HEK293 (cell line): Measurements from ENCODE around the gene PYGO2.

Experiments used
- EGR2 ChIP-seq: fragments of 450-650 bp; formaldehyde crosslinking; IDR thresholded peaks from 2 replicates; pipeline ENCODE4 v1.5.1; 2016; ENCODE audit warnings: low read depth, missing biosample characterization, missing genetic modification characterization
- HOXD13 ChIP-seq: sonication (generic); formaldehyde crosslinking; IDR thresholded peaks from 2 replicates; pipeline ENCODE4 v1.8.0; 2022; ENCODE audit warnings: missing genetic modification reagents, borderline replicate concordance
- PRDM1 ChIP-seq: fragments of 450-650 bp; formaldehyde crosslinking; IDR thresholded peaks from 2 replicates; pipeline ENCODE4; 2016; ENCODE audit warnings: missing biosample characterization, missing genetic modification characterization
- REST ChIP-seq: fragments of 450-650 bp; formaldehyde crosslinking; IDR thresholded peaks from 2 replicates; pipeline ENCODE4 v1.5.1; 2016; ENCODE audit warnings: missing biosample characterization, missing genetic modification characterization
- SP7 ChIP-seq: fragments of 450-650 bp; formaldehyde crosslinking; IDR thresholded peaks from 2 replicates; pipeline ENCODE4 v1.5.1; 2016; ENCODE audit warnings: missing biosample characterization, missing genetic modification characterization
- ZBTB17 ChIP-seq: fragments of 450-650 bp; formaldehyde crosslinking; IDR thresholded peaks from 2 replicates; pipeline ENCODE4 v1.5.1; 2016; ENCODE audit warnings: missing biosample characterization, missing genetic modification characterization
- ZBTB6 ChIP-seq: fragments of 450-650 bp; formaldehyde crosslinking; IDR thresholded peaks from 2 replicates; pipeline ENCODE4 v1.5.1; 2017; ENCODE audit warnings: missing biosample characterization, missing genetic modification characterization
- ZEB2 ChIP-seq: fragments of 450-650 bp; formaldehyde crosslinking; IDR thresholded peaks from 2 replicates; pipeline ENCODE4 v1.5.1; 2016; ENCODE audit warnings: missing biosample characterization, missing genetic modification characterization
- ZFP69B ChIP-seq: fragments of 450-650 bp; formaldehyde crosslinking; IDR thresholded peaks from 2 replicates; pipeline ENCODE4 v1.5.1; 2016; ENCODE audit warnings: missing biosample characterization, missing genetic modification characterization
- ZIC2 ChIP-seq: fragments of 450-650 bp; formaldehyde crosslinking; IDR thresholded peaks from 2 replicates; pipeline ENCODE4 v1.5.1; 2016; ENCODE audit warnings: missing biosample characterization, missing genetic modification characterization
- ZNF112 ChIP-seq: fragments of 450-650 bp; formaldehyde crosslinking; IDR thresholded peaks from 2 replicates; pipeline ENCODE4 v1.5.0; 2017; ENCODE audit warnings: missing biosample characterization, missing genetic modification characterization
- ZNF132 ChIP-seq: fragments of 450-650 bp; formaldehyde crosslinking; IDR thresholded peaks from 2 replicates; pipeline ENCODE4 v1.5.1; 2017; ENCODE audit warnings: missing biosample characterization, missing genetic modification characterization, borderline replicate concordance
- ZNF155 ChIP-seq: fragments of 450-650 bp; formaldehyde crosslinking; IDR thresholded peaks from 2 replicates; pipeline ENCODE4 v1.5.1; 2016; ENCODE audit warnings: missing biosample characterization, missing genetic modification characterization
- ZNF335 ChIP-seq: fragments of 450-650 bp; formaldehyde crosslinking; conservative IDR thresholded peaks from 2 replicates; pipeline ENCODE4 v1.5.1; 2016; ENCODE audit warnings: missing biosample characterization, missing genetic modification characterization
- ZNF341 ChIP-seq: fragments of 450-650 bp; formaldehyde crosslinking; IDR thresholded peaks from 2 replicates; pipeline ENCODE4; 2016; ENCODE audit warnings: low read depth, missing biosample characterization, missing genetic modification characterization
- ZNF37A ChIP-seq: fragments of 450-650 bp; IDR thresholded peaks from 2 replicates; pipeline ENCODE4 v1.5.1; 2018; ENCODE audit warnings: missing biosample characterization, missing genetic modification characterization
- ZNF394 ChIP-seq: fragments of 450-650 bp; formaldehyde crosslinking; IDR thresholded peaks from 2 replicates; pipeline ENCODE4 v1.5.1; 2016; ENCODE audit warnings: missing biosample characterization, missing genetic modification characterization, mild to moderate bottlenecking, moderate library complexity, borderline replicate concordance
- ZNF404 ChIP-seq: fragments of 450-650 bp; formaldehyde crosslinking; IDR thresholded peaks from 2 replicates; pipeline ENCODE4 v1.5.1; 2017; ENCODE audit warnings: missing biosample characterization, missing genetic modification characterization
- ZNF544 ChIP-seq: fragments of 450-650 bp; formaldehyde crosslinking; IDR thresholded peaks from 2 replicates; pipeline ENCODE4 v1.5.0; 2017; ENCODE audit warnings: missing biosample characterization, missing genetic modification characterization
- ZNF623 ChIP-seq: fragments of 450-650 bp; formaldehyde crosslinking; IDR thresholded peaks from 2 replicates; pipeline ENCODE4 v1.5.1; 2016; ENCODE audit warnings: missing biosample characterization, missing genetic modification characterization
- ZNF660 ChIP-seq: fragments of 450-650 bp; IDR thresholded peaks from 2 replicates; pipeline ENCODE4 v1.5.1; 2018; ENCODE audit warnings: missing biosample characterization, mild to moderate bottlenecking, missing genetic modification characterization
- ZNF664 ChIP-seq: fragments of 450-650 bp; formaldehyde crosslinking; IDR thresholded peaks from 2 replicates; pipeline ENCODE4 v1.5.1; 2016; ENCODE audit warnings: missing biosample characterization, missing genetic modification characterization
- ZNF677 ChIP-seq: fragments of 450-650 bp; IDR thresholded peaks from 2 replicates; pipeline ENCODE4 v1.5.0; 2018; ENCODE audit warnings: missing biosample characterization, mild to moderate bottlenecking, missing genetic modification characterization, moderate library complexity
- ZNF777 ChIP-seq: fragments of 450-650 bp; formaldehyde crosslinking; IDR thresholded peaks from 2 replicates; pipeline ENCODE4 v1.5.1; 2017; ENCODE audit warnings: missing biosample characterization, missing genetic modification characterization, borderline replicate concordance
- ZSCAN30 ChIP-seq: fragments of 450-650 bp; IDR thresholded peaks from 2 replicates; pipeline ENCODE4 v1.5.1; 2018; ENCODE audit warnings: missing biosample characterization, mild to moderate bottlenecking, missing genetic modification characterization, moderate library complexity
- TF ChIP-seq, protein P1 (sequence below): fragments of 450-650 bp; formaldehyde crosslinking; IDR thresholded peaks from 2 replicates; pipeline ENCODE4 v1.5.1; 2016; ENCODE audit warnings: missing biosample characterization, missing genetic modification characterization, borderline replicate concordance
- TF ChIP-seq, protein P2 (sequence below): fragments of 450-650 bp; formaldehyde crosslinking; IDR thresholded peaks from 2 replicates; pipeline ENCODE4 v1.5.1; 2016; ENCODE audit warnings: missing biosample characterization, missing genetic modification characterization
- TF ChIP-seq, protein P3 (sequence below): fragments of 450-650 bp; formaldehyde crosslinking; IDR thresholded peaks from 2 replicates; pipeline ENCODE4 v1.5.1; 2017; ENCODE audit warnings: missing biosample characterization, mild to moderate bottlenecking, missing genetic modification characterization, moderate library complexity

PYGO2 gene

GRCh38 chr1:154973344-154974101 is 11.9 kb upstream of the PYGO2 start (continued):
- TF ChIP-seq, protein P1, sequence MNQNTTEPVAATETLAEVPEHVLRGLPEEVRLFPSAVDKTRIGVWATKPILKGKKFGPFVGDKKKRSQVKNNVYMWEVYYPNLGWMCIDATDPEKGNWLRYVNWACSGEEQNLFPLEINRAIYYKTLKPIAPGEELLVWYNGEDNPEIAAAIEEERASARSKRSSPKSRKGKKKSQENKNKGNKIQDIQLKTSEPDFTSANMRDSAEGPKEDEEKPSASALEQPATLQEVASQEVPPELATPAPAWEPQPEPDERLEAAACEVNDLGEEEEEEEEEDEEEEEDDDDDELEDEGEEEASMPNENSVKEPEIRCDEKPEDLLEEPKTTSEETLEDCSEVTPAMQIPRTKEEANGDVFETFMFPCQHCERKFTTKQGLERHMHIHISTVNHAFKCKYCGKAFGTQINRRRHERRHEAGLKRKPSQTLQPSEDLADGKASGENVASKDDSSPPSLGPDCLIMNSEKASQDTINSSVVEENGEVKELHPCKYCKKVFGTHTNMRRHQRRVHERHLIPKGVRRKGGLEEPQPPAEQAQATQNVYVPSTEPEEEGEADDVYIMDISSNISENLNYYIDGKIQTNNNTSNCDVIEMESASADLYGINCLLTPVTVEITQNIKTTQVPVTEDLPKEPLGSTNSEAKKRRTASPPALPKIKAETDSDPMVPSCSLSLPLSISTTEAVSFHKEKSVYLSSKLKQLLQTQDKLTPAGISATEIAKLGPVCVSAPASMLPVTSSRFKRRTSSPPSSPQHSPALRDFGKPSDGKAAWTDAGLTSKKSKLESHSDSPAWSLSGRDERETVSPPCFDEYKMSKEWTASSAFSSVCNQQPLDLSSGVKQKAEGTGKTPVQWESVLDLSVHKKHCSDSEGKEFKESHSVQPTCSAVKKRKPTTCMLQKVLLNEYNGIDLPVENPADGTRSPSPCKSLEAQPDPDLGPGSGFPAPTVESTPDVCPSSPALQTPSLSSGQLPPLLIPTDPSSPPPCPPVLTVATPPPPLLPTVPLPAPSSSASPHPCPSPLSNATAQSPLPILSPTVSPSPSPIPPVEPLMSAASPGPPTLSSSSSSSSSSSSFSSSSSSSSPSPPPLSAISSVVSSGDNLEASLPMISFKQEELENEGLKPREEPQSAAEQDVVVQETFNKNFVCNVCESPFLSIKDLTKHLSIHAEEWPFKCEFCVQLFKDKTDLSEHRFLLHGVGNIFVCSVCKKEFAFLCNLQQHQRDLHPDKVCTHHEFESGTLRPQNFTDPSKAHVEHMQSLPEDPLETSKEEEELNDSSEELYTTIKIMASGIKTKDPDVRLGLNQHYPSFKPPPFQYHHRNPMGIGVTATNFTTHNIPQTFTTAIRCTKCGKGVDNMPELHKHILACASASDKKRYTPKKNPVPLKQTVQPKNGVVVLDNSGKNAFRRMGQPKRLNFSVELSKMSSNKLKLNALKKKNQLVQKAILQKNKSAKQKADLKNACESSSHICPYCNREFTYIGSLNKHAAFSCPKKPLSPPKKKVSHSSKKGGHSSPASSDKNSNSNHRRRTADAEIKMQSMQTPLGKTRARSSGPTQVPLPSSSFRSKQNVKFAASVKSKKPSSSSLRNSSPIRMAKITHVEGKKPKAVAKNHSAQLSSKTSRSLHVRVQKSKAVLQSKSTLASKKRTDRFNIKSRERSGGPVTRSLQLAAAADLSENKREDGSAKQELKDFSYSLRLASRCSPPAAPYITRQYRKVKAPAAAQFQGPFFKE (tag by site-specific recombination) = no peak
- TF ChIP-seq PRDM1 (peak; percentile 94), REST (tag by site-specific recombination) (0 out of 2 replicates have a peak, but pooled peaks have one; percentile 14), EGR2 (tag by site-specific recombination) (no peak), ZBTB17 (peak; percentile 96), ZNF664 (no peak), ZNF394 (peak; percentile 56; the same call in 1 of the 2 replicates), HOXD13 (CRISPR knock-in tag) (no peak), ZEB2 (tag by site-specific recombination) (peak; percentile 10), ZNF37A (no peak), ZNF155 (tag by site-specific recombination) (no peak), ZNF341 (tag by site-specific recombination) (0 out of 2 replicates have a peak, but pooled peaks have one; percentile 8), ZNF335 (tag by site-specific recombination) (peak; percentile 86), ZNF623 (tag by site-specific recombination) (no peak), ZNF660 (tag by site-specific recombination) (peak; percentile 82), ZNF777 (no peak), ZBTB6 (tag by site-specific recombination) (no peak), ZNF112 (tag by site-specific recombination) (no peak), ZSCAN30 (no peak), ZNF132 (no peak), ZNF677 (tag by site-specific recombination) (no peak), ZNF544 (tag by site-specific recombination) (no peak), ZFP69B (tag by site-specific recombination) (peak; percentile 18; the same call in 1 of the 2 replicates), ZNF404 (tag by site-specific recombination) (no peak), SP7 (tag by site-specific recombination) (peak; percentile 65), ZIC2 (tag by site-specific recombination) (no peak)
- TF ChIP-seq, protein P2, sequence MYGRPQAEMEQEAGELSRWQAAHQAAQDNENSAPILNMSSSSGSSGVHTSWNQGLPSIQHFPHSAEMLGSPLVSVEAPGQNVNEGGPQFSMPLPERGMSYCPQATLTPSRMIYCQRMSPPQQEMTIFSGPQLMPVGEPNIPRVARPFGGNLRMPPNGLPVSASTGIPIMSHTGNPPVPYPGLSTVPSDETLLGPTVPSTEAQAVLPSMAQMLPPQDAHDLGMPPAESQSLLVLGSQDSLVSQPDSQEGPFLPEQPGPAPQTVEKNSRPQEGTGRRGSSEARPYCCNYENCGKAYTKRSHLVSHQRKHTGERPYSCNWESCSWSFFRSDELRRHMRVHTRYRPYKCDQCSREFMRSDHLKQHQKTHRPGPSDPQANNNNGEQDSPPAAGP (tag by site-specific recombination) = no peak
- TF ChIP-seq, protein P3, sequence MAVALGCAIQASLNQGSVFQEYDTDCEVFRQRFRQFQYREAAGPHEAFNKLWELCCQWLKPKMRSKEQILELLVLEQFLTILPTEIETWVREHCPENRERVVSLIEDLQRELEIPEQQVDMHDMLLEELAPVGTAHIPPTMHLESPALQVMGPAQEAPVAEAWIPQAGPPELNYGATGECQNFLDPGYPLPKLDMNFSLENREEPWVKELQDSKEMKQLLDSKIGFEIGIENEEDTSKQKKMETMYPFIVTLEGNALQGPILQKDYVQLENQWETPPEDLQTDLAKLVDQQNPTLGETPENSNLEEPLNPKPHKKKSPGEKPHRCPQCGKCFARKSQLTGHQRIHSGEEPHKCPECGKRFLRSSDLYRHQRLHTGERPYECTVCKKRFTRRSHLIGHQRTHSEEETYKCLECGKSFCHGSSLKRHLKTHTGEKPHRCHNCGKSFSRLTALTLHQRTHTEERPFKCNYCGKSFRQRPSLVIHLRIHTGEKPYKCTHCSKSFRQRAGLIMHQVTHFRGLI (tag by site-specific recombination) = no peak
